ENCODE results near the gene HTR3B.
A peak's percentile ranks its signal among the peaks of the same experiment; 100 is the strongest.

The HTR3B gene

DNA sequence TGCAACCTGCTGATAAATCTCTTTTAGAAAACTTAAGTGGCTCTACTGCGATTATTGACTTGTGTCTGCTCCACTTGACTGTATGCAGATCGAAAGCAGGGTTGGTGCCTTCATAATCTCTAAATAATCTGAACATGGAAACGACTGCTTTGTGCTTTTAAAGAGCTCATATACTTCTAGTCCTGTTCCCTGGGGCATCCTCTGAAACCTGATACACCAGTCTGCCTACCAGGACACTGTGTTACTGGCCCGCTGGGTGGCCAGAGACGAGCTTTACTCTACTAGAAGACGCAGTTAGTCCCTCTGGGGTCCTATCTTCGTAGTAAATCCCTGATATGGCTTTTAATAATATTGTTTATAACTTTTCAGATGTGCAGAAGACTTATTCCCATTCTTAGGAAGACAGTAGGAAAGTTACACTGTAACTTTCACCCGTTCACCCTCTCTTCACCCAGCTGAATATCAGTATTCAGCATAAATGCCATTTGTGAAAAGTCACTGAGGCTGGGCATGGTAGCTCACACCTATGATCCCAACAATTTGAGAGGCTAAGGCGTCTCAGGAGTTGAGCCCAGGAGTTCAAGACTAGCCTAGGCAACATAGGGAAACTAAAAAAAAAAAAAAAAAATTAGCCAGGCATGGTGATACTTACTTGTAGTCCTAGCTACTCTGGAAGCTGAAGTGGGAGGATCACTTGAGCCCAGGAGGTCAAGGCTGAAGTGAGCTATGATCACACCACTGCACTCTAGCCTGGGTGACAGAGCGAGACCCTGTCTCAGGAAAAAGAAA, 9.0 kb upstream of the HTR3B start:
- DNase-seq (ENCODE audit: low spot score), result no peak

DNA sequence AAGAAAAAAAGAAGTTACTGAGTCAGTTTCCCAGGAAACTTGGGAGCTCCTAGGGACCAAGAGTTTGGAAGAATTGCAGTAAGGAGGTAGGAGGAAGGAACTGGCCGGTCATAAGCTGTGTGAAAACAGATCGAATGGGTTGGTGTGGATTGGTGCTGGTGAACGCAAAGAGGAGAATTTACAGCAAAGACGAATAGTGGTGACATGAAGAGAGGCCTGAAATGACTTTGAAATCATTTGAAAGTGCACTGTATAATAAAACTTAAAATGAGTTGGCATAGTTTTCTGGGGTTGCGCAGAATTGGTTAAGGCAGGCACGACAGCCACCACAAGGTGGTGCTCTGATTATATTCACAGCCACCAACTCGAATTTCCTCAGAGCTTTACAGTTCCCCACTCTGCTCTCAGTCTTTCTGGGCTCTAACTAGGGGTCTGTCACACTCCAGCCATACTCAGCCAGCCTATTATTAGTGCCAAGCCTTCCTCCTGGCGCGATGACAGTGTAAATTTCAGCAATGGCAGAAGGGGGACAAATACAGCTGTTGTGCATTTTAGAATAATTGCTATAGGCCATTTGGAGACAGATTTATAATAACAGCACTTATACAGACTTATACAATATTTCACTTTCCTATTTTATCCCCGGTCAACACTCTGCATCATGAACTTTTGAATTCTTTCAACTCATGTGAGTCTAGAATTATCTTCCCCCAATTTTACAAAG, 8.3 kb upstream of the HTR3B start:
- Histone ChIP-seq H3K36me3 (replicated peaks in 1 of 2; ENCODE audit: control insufficient read depth in 2 of 2, insufficient read depth in 2 of 2, low read length in 2 of 2) (no peaks in the 10 kb centered on the region), H3K23ac (ENCODE audit: low read depth, low read length, poor library complexity) (no peak overlapping the region), H3K9me3 (replicated peaks in 1 of 2; ENCODE audit: control insufficient read depth in 2 of 2, insufficient read depth in 1 of 2, low read depth in 1 of 2, low read length in 2 of 2) (no peaks in the 10 kb centered on the region), H4K8ac (ENCODE audit: low read depth, low read length) (no peak overlapping the region), H2BK5ac (ENCODE audit: low read length) (no peak overlapping the region), H2AFZ (ENCODE audit: low read length) (no peak overlapping the region), H3K4me2 (ENCODE audit: insufficient read depth, low read length, poor library complexity, severe bottlenecking) (no peak overlapping the region), H3K4me1 (ENCODE audit: control insufficient read depth in 2 of 2, insufficient read depth in 1 of 2, low read depth in 1 of 2, low read length in 2 of 2) (peaks cover 0 to 3% of the 10 kb centered on the region in 2 donors), H2BK15ac (ENCODE audit: low read length) (no peak overlapping the region), H3K27me3 (ENCODE audit: control insufficient read depth in 3 of 3, insufficient read depth in 3 of 3, low read depth in 1 of 3, low read length in 3 of 3) (peaks cover 0 to 4% (median 0%) of the 10 kb centered on the region in 3 experiments), H2BK12ac (ENCODE audit: low read length) (no peak overlapping the region), H4K91ac (ENCODE audit: low read depth, low read length, poor library complexity) (no peak overlapping the region), H3K9ac (ENCODE audit: low read depth, low read length, poor library complexity) (no peak overlapping the region), H3K4me3 (ENCODE audit: low read length in 2 of 2) (no peak overlapping the region), H2BK120ac (ENCODE audit: low read depth, low read length) (no peak overlapping the region), H3K4ac (ENCODE audit: low read length) (no peak overlapping the region), H2AK5ac (ENCODE audit: low read depth, low read length) (no peak overlapping the region), H3K79me1 (ENCODE audit: low read depth, low read length) (no peaks in the 10 kb centered on the region), H3K27ac (replicated peaks; ENCODE audit: low read length) (no peak overlapping the region), H3K18ac (ENCODE audit: low read length) (no peak overlapping the region), H3K14ac (ENCODE audit: low read length) (no peak overlapping the region)
- DNase-seq (ENCODE audit: low spot score), result no peak
- no CpG with 5 or more reads among the region's 10 CpGs for WGBS, 2 donors (ENCODE audit: extremely low coverage in 2 of 2, insufficient read length in 2 of 2, insufficient replicate concordance in 1 of 2)

More for the DNA sequence above, 9.0 kb upstream of the HTR3B start:
- Histone ChIP-seq H3K9ac (ENCODE audit: low read depth, low read length, poor library complexity) (no peak overlapping the region), H3K27ac (replicated peaks; ENCODE audit: low read length) (no peak overlapping the region), H2AK5ac (ENCODE audit: low read depth, low read length) (no peak overlapping the region), H3K4me2 (ENCODE audit: insufficient read depth, low read length, poor library complexity, severe bottlenecking) (no peak overlapping the region), H3K4me1 (ENCODE audit: control insufficient read depth in 2 of 2, insufficient read depth in 1 of 2, low read depth in 1 of 2, low read length in 2 of 2) (peaks cover 0 to 3% of the 10 kb centered on the region in 2 donors), H3K27me3 (ENCODE audit: control insufficient read depth in 3 of 3, insufficient read depth in 3 of 3, low read depth in 1 of 3, low read length in 3 of 3) (peaks cover 0 to 4% (median 0%) of the 10 kb centered on the region in 3 experiments), H4K91ac (ENCODE audit: low read depth, low read length, poor library complexity) (no peak overlapping the region), H3K9me3 (replicated peaks in 1 of 2; ENCODE audit: control insufficient read depth in 2 of 2, insufficient read depth in 1 of 2, low read depth in 1 of 2, low read length in 2 of 2) (no peaks in the 10 kb centered on the region), H2BK15ac (ENCODE audit: low read length) (no peak overlapping the region), H3K4me3 (ENCODE audit: low read length in 2 of 2) (no peak overlapping the region), H2BK12ac (ENCODE audit: low read length) (no peak overlapping the region), H3K4ac (ENCODE audit: low read length) (no peak overlapping the region), H2AFZ (ENCODE audit: low read length) (no peak overlapping the region), H3K14ac (ENCODE audit: low read length) (no peak overlapping the region), H3K18ac (ENCODE audit: low read length) (no peak overlapping the region), H3K36me3 (replicated peaks in 1 of 2; ENCODE audit: control insufficient read depth in 2 of 2, insufficient read depth in 2 of 2, low read length in 2 of 2) (no peaks in the 10 kb centered on the region), H4K8ac (ENCODE audit: low read depth, low read length) (no peak overlapping the region), H2BK120ac (ENCODE audit: low read depth, low read length) (no peak overlapping the region), H3K79me1 (ENCODE audit: low read depth, low read length) (no peaks in the 10 kb centered on the region), H3K23ac (ENCODE audit: low read depth, low read length, poor library complexity) (no peak overlapping the region), H2BK5ac (ENCODE audit: low read length) (no peak overlapping the region)
- WGBS, 2 donors (ENCODE audit: extremely low coverage in 2 of 2, insufficient read length in 2 of 2, insufficient replicate concordance in 1 of 2), result no CpG with 5 or more reads among the region's 10 CpGs

DNA sequence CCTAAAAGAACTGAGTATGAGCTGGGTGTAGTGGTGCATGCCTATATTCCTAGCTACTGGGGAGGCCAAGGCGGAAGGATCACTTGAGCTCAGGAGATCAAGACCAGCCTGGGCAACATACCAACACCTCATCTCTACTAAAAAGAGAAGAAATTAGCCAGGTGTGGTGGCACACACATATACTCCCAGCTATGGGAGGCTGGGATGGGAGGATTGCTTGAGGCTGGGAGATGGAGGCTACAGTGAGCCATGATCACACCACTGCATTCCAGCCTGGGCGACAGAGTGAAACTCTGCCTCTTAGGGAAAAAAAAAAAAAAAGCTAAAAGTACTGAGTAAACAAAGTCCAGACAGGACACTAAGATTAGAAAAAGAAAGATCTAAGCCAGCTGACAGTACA, 3.5 kb upstream of the HTR3B start:
- H3K4me2 ChIP-seq (ENCODE audit: insufficient read depth, low read length, poor library complexity, severe bottlenecking), result no peak overlapping the region
- H3K18ac ChIP-seq (ENCODE audit: low read length), result no peak overlapping the region
- no CpG with 5 or more reads among the region's 2 CpGs for WGBS, 2 donors (ENCODE audit: extremely low coverage in 2 of 2, insufficient read length in 2 of 2, insufficient replicate concordance in 1 of 2)
- H2BK15ac ChIP-seq (ENCODE audit: low read length), result no peak overlapping the region
- H3K9ac ChIP-seq (ENCODE audit: low read depth, low read length, poor library complexity), result no peak overlapping the region
- no peak overlapping the region for H2BK120ac ChIP-seq (ENCODE audit: low read depth, low read length)
- peaks cover 0 to 10% (median 0%) of the 10 kb centered on the region in 3 experiments for H3K27me3 ChIP-seq (ENCODE audit: control insufficient read depth in 3 of 3, insufficient read depth in 3 of 3, low read depth in 1 of 3, low read length in 3 of 3)
- H3K23ac ChIP-seq (ENCODE audit: low read depth, low read length, poor library complexity), result no peak overlapping the region
- DNase-seq (ENCODE audit: low spot score), result no peak
- no peak overlapping the region for H4K8ac ChIP-seq (ENCODE audit: low read depth, low read length)
- H3K14ac ChIP-seq (ENCODE audit: low read length), result no peak overlapping the region
- no peak overlapping the region for H2BK5ac ChIP-seq (ENCODE audit: low read length)
- H3K27ac ChIP-seq (replicated peaks; ENCODE audit: low read length), result no peak overlapping the region
- no peak overlapping the region for H2BK12ac ChIP-seq (ENCODE audit: low read length)
- H4K91ac ChIP-seq (ENCODE audit: low read depth, low read length, poor library complexity), result no peak overlapping the region
- H3K36me3 ChIP-seq (replicated peaks in 1 of 2; ENCODE audit: control insufficient read depth in 2 of 2, insufficient read depth in 2 of 2, low read length in 2 of 2), result no peaks in the 10 kb centered on the region
- H3K79me1 ChIP-seq (ENCODE audit: low read depth, low read length), result no peaks in the 10 kb centered on the region
- no peak overlapping the region for H3K4ac ChIP-seq (ENCODE audit: low read length)
- no peak overlapping the region for H3K4me3 ChIP-seq (ENCODE audit: low read length in 2 of 2)
- no peak overlapping the region for H2AK5ac ChIP-seq (ENCODE audit: low read depth, low read length)
- H3K9me3 ChIP-seq (replicated peaks in 1 of 2; ENCODE audit: control insufficient read depth in 2 of 2, insufficient read depth in 1 of 2, low read depth in 1 of 2, low read length in 2 of 2), result no peaks in the 10 kb centered on the region
- no peak overlapping the region for H2AFZ ChIP-seq (ENCODE audit: low read length)
- H3K4me1 ChIP-seq (ENCODE audit: control insufficient read depth in 2 of 2, insufficient read depth in 1 of 2, low read depth in 1 of 2, low read length in 2 of 2), result no peaks in the 10 kb centered on the region

DNA sequence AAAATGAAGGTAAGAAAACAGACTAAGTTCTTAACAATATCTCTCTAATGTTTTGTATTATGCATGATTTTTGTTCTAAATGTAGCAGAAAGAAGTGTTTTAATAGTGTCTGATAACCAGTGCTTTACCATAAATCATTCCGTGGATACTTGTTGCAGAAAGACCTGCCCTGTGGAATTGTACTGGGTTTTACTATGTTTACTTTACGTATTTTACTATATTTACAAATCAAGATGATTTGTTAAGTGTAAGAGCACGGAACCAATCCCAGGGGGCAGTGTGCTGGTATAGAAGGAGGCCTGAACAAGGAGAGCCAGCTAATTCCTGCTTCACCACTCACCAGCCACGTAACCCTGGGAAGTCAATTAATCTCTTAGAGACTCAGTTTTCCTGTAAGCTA, 1.4 kb downstream of the HTR3B start:
- no peak overlapping the region for H3K27ac ChIP-seq (replicated peaks; ENCODE audit: low read length)
- no peak overlapping the region for H3K4me3 ChIP-seq (ENCODE audit: low read length in 2 of 2)
- peak; percentile 24 for DNase-seq (ENCODE audit: low spot score)
- H3K9ac ChIP-seq (ENCODE audit: low read depth, low read length, poor library complexity), result no peak overlapping the region
- no peaks in the 10 kb centered on the region for H3K36me3 ChIP-seq (replicated peaks in 1 of 2; ENCODE audit: control insufficient read depth in 2 of 2, insufficient read depth in 2 of 2, low read length in 2 of 2)
- no peak overlapping the region for H3K23ac ChIP-seq (ENCODE audit: low read depth, low read length, poor library complexity)
- H3K9me3 ChIP-seq (replicated peaks in 1 of 2; ENCODE audit: control insufficient read depth in 2 of 2, insufficient read depth in 1 of 2, low read depth in 1 of 2, low read length in 2 of 2), result no peaks in the 10 kb centered on the region
- no peak overlapping the region for H3K4me2 ChIP-seq (ENCODE audit: insufficient read depth, low read length, poor library complexity, severe bottlenecking)
- no peak overlapping the region for H2BK12ac ChIP-seq (ENCODE audit: low read length)
- H2BK5ac ChIP-seq (ENCODE audit: low read length), result no peak overlapping the region
- no peak overlapping the region for H2BK120ac ChIP-seq (ENCODE audit: low read depth, low read length)
- no peak overlapping the region for H3K4ac ChIP-seq (ENCODE audit: low read length)
- H4K91ac ChIP-seq (ENCODE audit: low read depth, low read length, poor library complexity), result no peak overlapping the region
- no peak overlapping the region for H3K18ac ChIP-seq (ENCODE audit: low read length)
- no peak overlapping the region for H3K14ac ChIP-seq (ENCODE audit: low read length)
- no CpG with 5 or more reads among the region's 4 CpGs for WGBS, 2 donors (ENCODE audit: extremely low coverage in 2 of 2, insufficient read length in 2 of 2, insufficient replicate concordance in 1 of 2)
- H3K27me3 ChIP-seq (ENCODE audit: control insufficient read depth in 3 of 3, insufficient read depth in 3 of 3, low read depth in 1 of 3, low read length in 3 of 3), result peaks cover 0 to 23% (median 0%) of the 10 kb centered on the region in 3 experiments
- H3K4me1 ChIP-seq (ENCODE audit: control insufficient read depth in 2 of 2, insufficient read depth in 1 of 2, low read depth in 1 of 2, low read length in 2 of 2), result no peaks in the 10 kb centered on the region
- H2BK15ac ChIP-seq (ENCODE audit: low read length), result no peak overlapping the region
- H2AFZ ChIP-seq (ENCODE audit: low read length), result no peak overlapping the region
- no peak overlapping the region for H2AK5ac ChIP-seq (ENCODE audit: low read depth, low read length)
- no peak overlapping the region for H4K8ac ChIP-seq (ENCODE audit: low read depth, low read length)
- H3K79me1 ChIP-seq (ENCODE audit: low read depth, low read length), result no peaks in the 10 kb centered on the region
